ENCODE measurements around the gene LMX1A.

Gene LMX1A

DNA sequence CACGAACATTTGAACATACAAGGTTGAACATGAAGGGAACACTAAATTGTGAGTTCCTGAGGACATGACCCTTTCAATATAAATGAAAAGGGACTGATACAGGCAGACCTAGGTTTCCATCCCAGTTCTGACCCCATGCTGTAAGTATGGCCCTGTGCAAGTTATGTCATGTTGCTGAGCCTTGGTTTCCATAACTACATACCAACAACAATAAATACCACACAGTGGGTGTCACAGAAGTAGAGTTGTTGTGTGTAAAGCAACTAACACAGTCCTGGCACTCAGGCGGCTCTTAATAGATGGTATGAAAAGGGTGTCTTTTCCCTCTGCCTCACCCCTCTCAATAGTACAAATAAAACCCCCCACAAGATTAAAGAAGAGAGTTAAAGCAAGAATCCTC is 140.8 kb downstream of the LMX1A start:
- Histone ChIP-seq H2AFZ (ENCODE audit: insufficient read depth, low read length, poor library complexity) (no peak overlapping the region), H2BK5ac (ENCODE audit: low read depth, low read length, poor library complexity) (no peak overlapping the region), H3K23ac (ENCODE audit: low read length) (no peak overlapping the region), H3K9me3 (ENCODE audit: insufficient read depth, low read depth, low read length) (no peaks in the 10 kb centered on the region), H3K14ac (ENCODE audit: low read length) (no peak overlapping the region), H3K4me2 (ENCODE audit: low read length) (no peak overlapping the region), H3K4me3 (ENCODE audit: low read depth, low read length) (no peak overlapping the region), H4K12ac (ENCODE audit: low read depth, low read length) (no peak overlapping the region), H3K4me1 (ENCODE audit: control insufficient read depth in 1 of 2, insufficient read depth in 2 of 2, low read length in 2 of 2) (peaks cover 0 to 2% of the 10 kb centered on the region in 2 experiments), H3K27ac (ENCODE audit: low read depth, low read length) (no peak overlapping the region), H3K9ac (ENCODE audit: low read length) (no peak overlapping the region), H3K79me2 (ENCODE audit: control insufficient read depth, insufficient read depth, low read length, poor library complexity) (no peaks in the 10 kb centered on the region), H3K27me3 (ENCODE audit: insufficient read depth, low read length) (no peaks in the 10 kb centered on the region), H4K8ac (ENCODE audit: low read depth, low read length) (no peak overlapping the region), H2BK12ac (ENCODE audit: low read length) (no peak overlapping the region), H3K18ac (ENCODE audit: low read length) (no peak overlapping the region), H4K91ac (ENCODE audit: low read depth, low read length) (no peak overlapping the region), H2BK120ac (ENCODE audit: insufficient read depth, low read length, poor library complexity) (no peak overlapping the region), H3K79me1 (ENCODE audit: low read length) (no peaks in the 10 kb centered on the region), H2AK5ac (ENCODE audit: low read length) (no peak overlapping the region), H3K36me3 (ENCODE audit: control insufficient read depth in 1 of 2, insufficient read depth in 2 of 2, low read length in 2 of 2) (no peaks in the 10 kb centered on the region), H3K4ac (ENCODE audit: low read depth, low read length) (no peak overlapping the region)
- WGBS (ENCODE audit: extremely low coverage, insufficient coverage, insufficient read length), result no CpG with 5 or more reads among the region's 2 CpGs
- peak; percentile 61 to 83 for DNase-seq

DNA sequence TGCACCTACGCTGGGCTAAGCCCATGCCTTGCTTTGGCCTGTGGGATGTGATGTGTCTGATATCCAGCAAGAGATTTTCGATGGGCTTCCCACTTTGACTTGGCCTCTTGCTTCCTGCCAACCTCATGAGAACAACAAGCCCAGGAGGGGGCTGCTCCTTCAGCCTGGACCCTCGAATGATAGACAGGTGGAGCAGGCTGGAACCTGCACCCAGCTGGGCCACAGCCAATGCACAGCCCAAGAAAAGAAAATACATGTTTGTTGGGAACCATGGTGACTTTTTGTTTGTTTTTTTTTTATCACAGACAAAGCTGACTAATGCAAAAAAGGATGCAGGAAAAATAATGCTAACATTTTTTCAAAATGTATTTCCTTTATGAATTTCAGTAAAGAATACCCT is 144.3 kb downstream of the LMX1A start:
- H3K27me3 ChIP-seq (ENCODE audit: insufficient read depth, low read length), result no peaks in the 10 kb centered on the region
- H3K4me2 ChIP-seq (ENCODE audit: low read length), result no peak overlapping the region

DNA sequence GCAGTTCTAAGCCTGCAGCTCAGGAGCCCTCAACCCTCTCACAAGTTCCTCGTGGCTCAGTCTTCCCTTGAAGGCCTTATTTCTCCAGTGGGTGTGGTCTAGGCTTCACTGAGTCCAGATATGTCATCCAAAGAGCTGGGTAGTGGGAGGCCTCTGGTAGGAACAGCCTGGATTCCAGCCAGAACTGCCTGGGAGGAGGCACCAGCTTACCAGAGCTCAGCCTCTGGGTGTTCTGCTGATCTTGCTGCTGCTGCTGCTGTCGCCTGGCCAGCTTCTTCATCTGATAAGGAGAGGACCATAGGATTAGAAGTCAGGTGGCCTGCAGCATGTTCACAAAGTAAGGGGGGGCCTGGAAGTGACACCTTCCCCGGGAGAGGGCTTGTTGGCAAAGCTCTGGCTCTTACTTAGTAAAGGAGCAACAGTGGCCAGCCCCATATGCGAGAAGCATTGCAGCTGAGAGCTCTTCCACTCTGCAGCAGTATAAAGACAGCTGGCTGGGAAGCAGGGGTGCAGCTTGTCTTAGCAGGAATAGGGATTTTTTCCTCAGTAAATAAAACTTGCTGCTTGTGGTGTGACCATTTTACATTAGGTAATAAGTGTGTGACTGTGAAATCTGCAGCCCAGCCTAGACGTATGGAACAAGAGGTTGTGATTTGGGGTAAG is 148.5 kb downstream of the LMX1A start:
- Histone ChIP-seq H3K23ac (ENCODE audit: low read length) (no peak overlapping the region), H2AFZ (ENCODE audit: insufficient read depth, low read length, poor library complexity) (no peak overlapping the region), H4K91ac (ENCODE audit: low read depth, low read length) (no peak overlapping the region), H3K4ac (ENCODE audit: low read depth, low read length) (no peak overlapping the region), H2BK5ac (ENCODE audit: low read depth, low read length, poor library complexity) (no peak overlapping the region), H3K27me3 (ENCODE audit: insufficient read depth, low read length) (no peaks in the 10 kb centered on the region), H4K12ac (ENCODE audit: low read depth, low read length) (no peak overlapping the region), H3K9ac (ENCODE audit: low read length) (no peak overlapping the region), H3K79me2 (ENCODE audit: control insufficient read depth, insufficient read depth, low read length, poor library complexity) (no peaks in the 10 kb centered on the region), H3K9me3 (ENCODE audit: insufficient read depth, low read depth, low read length) (no peaks in the 10 kb centered on the region), H4K8ac (ENCODE audit: low read depth, low read length) (no peak overlapping the region), H3K14ac (ENCODE audit: low read length) (no peak overlapping the region), H3K4me2 (ENCODE audit: low read length) (no peak overlapping the region), H3K27ac (ENCODE audit: low read depth, low read length) (no peak overlapping the region), H2BK120ac (ENCODE audit: insufficient read depth, low read length, poor library complexity) (no peak overlapping the region), H2BK12ac (ENCODE audit: low read length) (no peak overlapping the region), H3K18ac (ENCODE audit: low read length) (no peak overlapping the region), H3K4me1 (ENCODE audit: control insufficient read depth in 1 of 2, insufficient read depth in 2 of 2, low read length in 2 of 2) (no peaks in the 10 kb centered on the region), H3K79me1 (ENCODE audit: low read length) (no peaks in the 10 kb centered on the region), H3K4me3 (ENCODE audit: low read depth, low read length) (no peak overlapping the region), H2AK5ac (ENCODE audit: low read length) (no peak overlapping the region), H3K36me3 (ENCODE audit: control insufficient read depth in 1 of 2, insufficient read depth in 2 of 2, low read length in 2 of 2) (no peaks in the 10 kb centered on the region)
- DNase-seq, result no peak
- WGBS (ENCODE audit: extremely low coverage, insufficient coverage, insufficient read length), result no CpG with 5 or more reads among the region's 5 CpGs

More for the DNA sequence above, 144.3 kb downstream of the LMX1A start:
- no peaks in the 10 kb centered on the region for H3K9me3 ChIP-seq (ENCODE audit: insufficient read depth, low read depth, low read length)
- H3K36me3 ChIP-seq (ENCODE audit: control insufficient read depth in 1 of 2, insufficient read depth in 2 of 2, low read length in 2 of 2), result no peaks in the 10 kb centered on the region
- H4K8ac ChIP-seq (ENCODE audit: low read depth, low read length), result no peak overlapping the region
- no peak overlapping the region for H3K4me3 ChIP-seq (ENCODE audit: low read depth, low read length)
- no CpG with 5 or more reads among the region's 3 CpGs for WGBS (ENCODE audit: extremely low coverage, insufficient coverage, insufficient read length)
- no peak overlapping the region for H3K14ac ChIP-seq (ENCODE audit: low read length)
- no peaks in the 10 kb centered on the region for H3K79me1 ChIP-seq (ENCODE audit: low read length)
- no peak overlapping the region for H2AK5ac ChIP-seq (ENCODE audit: low read length)
- no peak overlapping the region for H2BK12ac ChIP-seq (ENCODE audit: low read length)
- no peak overlapping the region for H3K18ac ChIP-seq (ENCODE audit: low read length)
- H3K4me1 ChIP-seq (ENCODE audit: control insufficient read depth in 1 of 2, insufficient read depth in 2 of 2, low read length in 2 of 2), result peaks cover 0 to 2% of the 10 kb centered on the region in 2 experiments
- H2BK5ac ChIP-seq (ENCODE audit: low read depth, low read length, poor library complexity), result no peak overlapping the region
- no peak overlapping the region for H3K9ac ChIP-seq (ENCODE audit: low read length)
- H2AFZ ChIP-seq (ENCODE audit: insufficient read depth, low read length, poor library complexity), result no peak overlapping the region
- H4K91ac ChIP-seq (ENCODE audit: low read depth, low read length), result no peak overlapping the region
- H3K79me2 ChIP-seq (ENCODE audit: control insufficient read depth, insufficient read depth, low read length, poor library complexity), result no peaks in the 10 kb centered on the region
- no peak overlapping the region for H2BK120ac ChIP-seq (ENCODE audit: insufficient read depth, low read length, poor library complexity)
- H3K4ac ChIP-seq (ENCODE audit: low read depth, low read length), result no peak overlapping the region
- peak in 1 of 2 donors; percentile 25 for DNase-seq
- no peak overlapping the region for H3K27ac ChIP-seq (ENCODE audit: low read depth, low read length)
- H4K12ac ChIP-seq (ENCODE audit: low read depth, low read length), result no peak overlapping the region
- H3K23ac ChIP-seq (ENCODE audit: low read length), result no peak overlapping the region

GRCh38 chr1:165205145-165205544 is 151.4 kb downstream of the LMX1A start:
- H3K79me2 ChIP-seq (ENCODE audit: control insufficient read depth, insufficient read depth, low read length, poor library complexity), result no peaks in the 10 kb centered on the region
- H4K12ac ChIP-seq (ENCODE audit: low read depth, low read length), result no peak overlapping the region
- no peak overlapping the region for H3K4ac ChIP-seq (ENCODE audit: low read depth, low read length)
- H3K36me3 ChIP-seq (ENCODE audit: control insufficient read depth in 1 of 2, insufficient read depth in 2 of 2, low read length in 2 of 2), result no peaks in the 10 kb centered on the region
- no peak overlapping the region for H3K27ac ChIP-seq (ENCODE audit: low read depth, low read length)
- H3K4me3 ChIP-seq (ENCODE audit: low read depth, low read length), result no peak overlapping the region
- no peak overlapping the region for H3K23ac ChIP-seq (ENCODE audit: low read length)
- H3K14ac ChIP-seq (ENCODE audit: low read length), result no peak overlapping the region
- no peak for DNase-seq
- no peak overlapping the region for H2AFZ ChIP-seq (ENCODE audit: insufficient read depth, low read length, poor library complexity)
- no peak overlapping the region for H3K18ac ChIP-seq (ENCODE audit: low read length)
- H3K9ac ChIP-seq (ENCODE audit: low read length), result no peak overlapping the region
- no peaks in the 10 kb centered on the region for H3K79me1 ChIP-seq (ENCODE audit: low read length)
- no peaks in the 10 kb centered on the region for H3K4me1 ChIP-seq (ENCODE audit: control insufficient read depth in 1 of 2, insufficient read depth in 2 of 2, low read length in 2 of 2)
- H2BK12ac ChIP-seq (ENCODE audit: low read length), result no peak overlapping the region
- H2AK5ac ChIP-seq (ENCODE audit: low read length), result no peak overlapping the region
- no peak overlapping the region for H2BK120ac ChIP-seq (ENCODE audit: insufficient read depth, low read length, poor library complexity)
- H3K27me3 ChIP-seq (ENCODE audit: insufficient read depth, low read length), result no peaks in the 10 kb centered on the region
- H4K91ac ChIP-seq (ENCODE audit: low read depth, low read length), result no peak overlapping the region
- no peak overlapping the region for H3K4me2 ChIP-seq (ENCODE audit: low read length)
- no peak overlapping the region for H2BK5ac ChIP-seq (ENCODE audit: low read depth, low read length, poor library complexity)
- H4K8ac ChIP-seq (ENCODE audit: low read depth, low read length), result no peak overlapping the region
- no CpG with 5 or more reads among the region's 3 CpGs for WGBS (ENCODE audit: extremely low coverage, insufficient coverage, insufficient read length)
- H3K9me3 ChIP-seq (ENCODE audit: insufficient read depth, low read depth, low read length), result no peaks in the 10 kb centered on the region

Data from trophoblast cell (in vitro differentiated cells and primary cell).